ENCODE data around the gene SRCAP.
"Not testable (repeated sequence)": the region's sequence is repeated elsewhere in the genome, so short reads cannot be mapped to it uniquely, and the experiment has no call there.

Gene SRCAP

GRCh38 chr16:30663038-30663437, 35.9 kb upstream of the SRCAP start:
- FAIRE-seq (no peak), DNase-seq (ENCODE audit: insufficient read length, low spot score) (no peak)

DNA sequence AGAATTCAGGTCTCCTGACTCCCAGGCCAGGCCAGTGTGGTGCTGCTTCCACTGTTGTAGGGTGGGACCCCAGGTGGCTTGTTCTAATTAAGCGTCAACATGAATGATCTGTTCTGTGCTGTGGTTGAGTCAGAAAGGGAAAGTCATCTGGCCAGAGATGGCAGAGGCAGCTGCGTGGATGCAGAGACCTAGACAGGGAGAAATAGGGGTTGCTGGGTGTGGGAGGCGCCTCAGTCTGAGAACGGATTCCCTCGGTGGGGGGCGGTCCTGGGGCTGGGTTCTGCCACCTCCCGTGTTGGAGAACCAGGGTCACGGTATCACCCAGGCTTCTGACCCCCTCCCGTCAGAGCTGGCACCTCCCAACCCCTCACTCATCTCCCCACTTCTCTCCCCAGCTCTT, 35.2 kb upstream of the SRCAP start:
- FAIRE-seq (no peak), DNase-seq (ENCODE audit: insufficient read length, low spot score) (no peak)

- no peak for DNase-seq (ENCODE audit: insufficient read length, low spot score)
- no peak for FAIRE-seq
Measured at GRCh38 chr16:30664616-30665109, 34.3 kb upstream of the SRCAP start.

GRCh38 chr16:30665155-30665829, 33.7 kb upstream of the SRCAP start:
- no peak for FAIRE-seq
- no peak for DNase-seq (ENCODE audit: insufficient read length, low spot score)

- FAIRE-seq, result no peak
- no peak for DNase-seq (ENCODE audit: insufficient read length, low spot score)
Measured at GRCh38 chr16:30665830-30666190, 33.2 kb upstream of the SRCAP start.

DNA sequence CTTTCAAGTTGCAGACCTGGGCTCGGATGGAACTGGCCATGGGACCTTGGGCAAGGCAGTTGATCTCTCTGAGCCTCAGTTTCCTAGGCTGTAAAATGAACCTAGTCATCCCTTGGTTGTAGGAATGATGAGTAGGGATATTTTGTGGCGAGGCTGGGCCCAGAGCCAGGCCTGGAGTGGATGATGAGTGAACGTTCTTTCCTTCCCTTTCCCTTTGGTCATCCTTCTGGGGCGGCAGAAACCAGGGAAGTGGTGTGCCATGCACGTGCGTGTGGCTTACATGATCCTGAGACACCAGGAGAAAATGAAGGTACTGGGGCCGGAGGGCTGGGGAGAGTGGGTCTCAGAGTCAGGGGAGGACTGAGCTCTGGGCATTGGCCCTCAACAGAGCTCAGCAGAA, 32.3 kb upstream of the SRCAP start:
- FAIRE-seq, result no peak
- no peak for DNase-seq (ENCODE audit: insufficient read length, low spot score)

DNA sequence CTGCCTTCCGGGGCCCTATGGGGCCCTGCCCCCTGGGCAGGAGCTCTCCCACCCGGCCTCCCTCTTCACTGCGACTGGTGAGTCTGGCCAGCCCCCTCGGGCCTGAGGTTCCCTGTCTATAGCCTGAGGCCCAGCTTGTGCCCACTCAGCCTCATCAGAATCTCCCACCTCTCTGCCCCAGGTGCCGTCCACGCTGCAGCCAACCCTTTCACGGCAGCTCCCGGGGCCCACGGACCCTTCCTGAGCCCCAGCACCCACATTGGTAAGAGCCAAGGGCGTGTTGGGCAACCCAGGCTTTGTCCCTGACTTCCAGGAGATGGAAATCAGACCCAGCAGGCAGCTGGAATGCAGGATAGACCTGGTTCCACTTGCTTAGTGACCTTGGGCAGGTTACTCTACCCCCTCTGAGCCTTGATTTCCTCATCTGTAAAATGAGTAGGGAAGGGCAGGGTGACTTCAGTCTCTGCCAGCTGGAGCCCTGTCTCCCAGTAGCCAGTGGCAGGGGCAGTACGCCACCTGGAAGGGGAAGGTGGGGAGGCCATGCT, 31.5 kb upstream of the SRCAP start:
- FAIRE-seq (no peak), DNase-seq (ENCODE audit: insufficient read length, low spot score) (no peak)

- DNase-seq (ENCODE audit: insufficient read length, low spot score) (no peak), FAIRE-seq (no peak)
Measured at GRCh38 chr16:30668393-30668792, 30.6 kb upstream of the SRCAP start.

DNA sequence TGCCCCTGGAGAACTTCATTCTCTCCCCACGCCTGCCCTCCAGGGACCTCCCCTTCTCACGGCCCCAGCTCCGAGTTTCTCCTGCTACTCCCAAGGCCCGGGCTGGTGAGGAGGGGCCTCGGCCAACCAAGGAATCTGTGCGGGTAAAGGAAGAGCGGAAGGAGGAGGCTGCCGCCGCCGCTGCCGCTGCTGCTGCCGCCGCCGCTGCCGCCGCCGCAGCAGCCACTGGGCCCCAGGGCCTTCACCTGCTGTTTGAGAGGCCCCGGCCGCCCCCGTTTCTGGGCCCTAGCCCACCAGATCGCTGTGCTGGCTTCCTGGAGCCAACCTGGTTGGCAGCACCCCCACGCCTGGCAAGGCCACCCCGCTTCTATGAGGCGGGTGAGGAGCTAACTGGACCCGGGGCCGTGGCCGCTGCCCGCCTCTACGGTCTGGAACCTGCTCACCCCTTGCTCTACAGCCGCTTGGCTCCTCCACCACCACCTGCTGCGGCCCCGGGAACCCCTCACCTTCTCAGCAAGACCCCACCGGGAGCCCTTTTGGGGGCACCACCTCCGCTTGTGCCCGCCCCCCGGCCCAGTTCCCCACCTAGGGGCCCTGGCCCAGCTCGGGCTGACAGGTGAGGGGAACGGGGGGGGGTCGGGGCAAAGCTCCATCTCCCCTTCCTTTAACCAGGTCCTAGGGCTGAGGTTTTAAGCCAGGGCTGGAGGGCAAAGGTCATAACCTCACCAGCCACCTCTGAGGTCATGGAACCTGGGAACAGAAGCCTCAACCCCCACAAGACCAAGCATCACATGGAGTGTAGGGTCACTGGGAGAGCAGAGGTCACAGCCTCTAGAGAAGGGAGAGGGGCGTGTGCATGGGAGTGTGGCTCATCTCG, 29.7 kb upstream of the SRCAP start:
- DNase-seq (ENCODE audit: insufficient read length, low spot score) (no peak), FAIRE-seq (no peak)

GRCh38 chr16:30669903-30670824, 28.8 kb upstream of the SRCAP start:
- FAIRE-seq, result no peak
- no peak for DNase-seq (ENCODE audit: insufficient read length, low spot score)

DNA sequence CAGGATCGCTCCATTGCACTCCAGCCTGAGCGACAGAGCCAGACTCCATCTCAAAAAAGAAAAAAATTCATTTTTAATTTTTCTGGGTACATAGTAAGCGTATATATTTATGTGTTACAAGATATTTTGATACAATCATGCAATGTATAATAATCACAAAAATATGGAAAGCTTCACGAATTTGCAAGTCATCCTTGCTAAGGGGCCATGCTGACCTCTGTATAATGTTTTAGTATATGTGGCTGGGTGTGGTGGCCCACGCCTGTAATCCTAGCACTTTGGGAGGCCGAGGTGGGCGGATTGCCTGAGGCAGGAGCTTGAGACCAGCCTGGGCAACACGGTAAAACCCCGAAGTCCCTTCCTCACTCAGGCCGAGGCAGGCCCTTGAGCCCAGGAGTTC, 23.8 kb upstream of the SRCAP start:
- FAIRE-seq (no peak), DNase-seq (ENCODE audit: insufficient read length, low spot score) (no peak)

DNA sequence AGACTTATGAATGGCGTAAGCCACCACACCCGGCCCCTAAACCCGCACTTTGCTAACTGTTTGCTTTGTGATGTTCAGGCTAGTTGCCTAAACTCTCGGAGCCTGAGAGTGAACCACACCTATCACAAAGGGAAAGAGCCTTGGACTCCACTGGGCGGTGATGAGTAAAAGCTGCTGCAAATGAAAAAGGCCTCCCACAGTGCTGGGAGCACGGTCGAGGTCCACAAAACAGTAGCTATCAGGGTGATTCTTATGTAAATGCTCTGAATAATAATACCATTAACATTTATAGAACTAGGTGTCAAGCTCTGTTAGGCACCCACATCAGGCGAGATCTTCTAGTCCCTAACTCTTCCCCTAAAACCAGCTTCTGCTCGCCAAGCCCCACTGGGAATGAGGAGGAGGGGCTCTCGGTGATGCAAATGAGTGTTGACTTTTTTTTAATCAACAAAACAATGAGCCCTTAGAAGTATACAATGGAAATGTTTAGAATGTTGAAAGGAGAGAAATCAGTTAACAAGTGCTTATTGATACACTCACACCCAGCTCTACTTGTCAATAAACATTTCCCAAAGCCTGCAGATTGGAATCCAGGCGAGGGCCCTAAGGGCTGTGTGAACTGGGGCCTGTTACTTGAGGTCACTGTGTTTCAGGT, 20.9 kb upstream of the SRCAP start:
- no peak for DNase-seq (ENCODE audit: insufficient read length, low spot score)
- FAIRE-seq, result no peak

DNA sequence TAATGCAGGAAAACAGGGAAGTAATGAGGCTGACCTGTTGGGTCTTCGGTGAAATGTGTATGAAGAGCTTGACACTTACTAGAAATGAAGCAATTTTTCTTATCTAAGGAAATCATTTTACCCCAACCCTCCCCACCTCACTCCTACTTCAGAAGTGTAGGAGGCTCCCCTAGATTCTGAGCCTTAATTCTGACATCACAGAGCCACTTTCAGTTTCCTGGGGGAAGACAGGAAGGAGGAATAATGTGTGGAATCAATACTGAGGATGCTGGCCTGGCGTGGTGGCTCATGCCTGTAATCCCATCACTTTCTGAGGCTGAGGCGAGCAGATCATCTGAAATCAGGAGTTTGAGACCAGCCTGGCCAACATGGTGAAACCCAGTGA, 20.4 kb upstream of the SRCAP start:
- FAIRE-seq (peak; percentile 65), DNase-seq (ENCODE audit: insufficient read length, low spot score) (no peak)

DNA sequence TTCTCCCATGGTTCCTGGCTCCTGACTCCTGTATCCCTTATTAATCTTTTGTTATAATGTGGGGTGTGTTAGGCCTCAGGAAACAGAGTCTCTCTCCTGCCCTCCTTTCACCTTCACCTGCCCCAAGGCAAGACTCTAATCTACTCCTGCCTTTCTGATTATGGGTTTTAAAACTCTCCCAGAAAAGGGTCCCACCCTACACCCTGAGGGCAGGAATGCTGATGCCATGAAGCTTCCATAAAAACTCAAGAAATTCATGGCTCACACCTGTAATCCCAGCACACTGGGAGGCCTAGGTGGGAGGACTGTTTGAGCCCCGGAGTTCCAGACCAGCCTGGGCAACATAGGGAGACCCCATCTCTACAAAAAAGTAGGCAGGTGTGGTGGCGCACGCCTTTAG, 18.6 kb upstream of the SRCAP start:
- DNase-seq (ENCODE audit: insufficient read length, low spot score) (no peak), FAIRE-seq (no peak)

DNA sequence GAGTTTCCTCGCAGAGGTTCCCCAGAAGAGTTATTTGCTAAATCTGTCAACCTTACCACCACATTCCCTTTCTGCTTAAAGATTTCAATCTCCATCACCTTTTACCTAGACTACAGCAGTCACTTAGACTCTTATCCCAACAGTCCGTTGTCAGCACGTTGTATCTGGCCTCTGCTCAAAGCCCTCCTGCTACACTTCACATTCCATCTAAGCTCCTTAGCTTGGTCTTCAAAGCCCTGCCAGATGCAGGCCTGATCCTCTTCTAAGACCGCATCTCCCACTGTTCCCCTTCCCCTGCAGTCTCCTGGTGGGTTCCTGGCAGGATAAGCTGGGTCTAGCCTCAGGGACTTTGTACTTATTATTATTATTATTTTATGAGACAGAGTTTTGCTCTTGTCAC, 10.3 kb upstream of the SRCAP start:
- no peak for FAIRE-seq
- no peak for DNase-seq (ENCODE audit: insufficient read length, low spot score)

GRCh38 chr16:30691907-30692306, 7.1 kb upstream of the SRCAP start:
- DNase-seq (ENCODE audit: insufficient read length, low spot score) (no peak), FAIRE-seq (no peak)

GRCh38 chr16:30692396-30693064, 6.4 kb upstream of the SRCAP start:
- no peak for FAIRE-seq
- no peak for DNase-seq (ENCODE audit: insufficient read length, low spot score)

DNA sequence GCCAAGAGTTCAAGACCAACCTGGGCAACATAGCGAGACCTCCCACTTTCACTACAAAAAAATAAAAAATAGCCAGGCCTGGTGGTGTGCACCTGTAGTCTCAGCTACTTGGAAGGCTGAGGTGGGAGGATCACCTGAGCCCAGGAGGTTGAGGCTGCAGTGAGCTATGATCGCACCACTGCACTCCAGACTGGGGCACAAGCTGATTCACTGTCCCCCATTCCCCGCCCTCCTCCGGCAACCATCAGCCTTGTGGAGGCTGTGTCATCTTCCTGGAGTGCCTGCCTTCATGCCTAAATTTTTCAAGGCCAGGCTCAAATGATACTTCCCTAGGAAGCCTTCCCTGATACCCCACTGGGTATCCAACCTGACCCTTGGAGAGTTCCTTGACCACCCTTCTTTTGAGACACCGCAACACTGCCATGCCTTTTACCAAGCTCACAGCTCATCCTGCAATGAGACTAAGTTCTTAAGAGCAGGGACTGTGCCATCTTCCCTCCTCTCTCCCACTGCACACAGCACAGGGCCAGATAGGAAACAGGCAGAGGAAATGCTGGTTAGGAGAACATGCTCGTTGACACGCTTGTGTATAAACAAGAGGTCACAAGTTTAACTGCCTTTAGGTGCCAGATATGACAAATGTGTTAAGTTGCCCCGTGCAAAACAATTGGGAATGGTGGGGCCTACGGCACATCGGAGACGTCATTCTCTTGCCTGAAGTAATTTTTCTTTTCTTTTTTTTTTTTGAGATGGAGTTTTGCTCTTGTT, 3.9 kb upstream of the SRCAP start:
- DNase-seq (ENCODE audit: insufficient read length, low spot score) (no peak), FAIRE-seq (no peak)

DNA sequence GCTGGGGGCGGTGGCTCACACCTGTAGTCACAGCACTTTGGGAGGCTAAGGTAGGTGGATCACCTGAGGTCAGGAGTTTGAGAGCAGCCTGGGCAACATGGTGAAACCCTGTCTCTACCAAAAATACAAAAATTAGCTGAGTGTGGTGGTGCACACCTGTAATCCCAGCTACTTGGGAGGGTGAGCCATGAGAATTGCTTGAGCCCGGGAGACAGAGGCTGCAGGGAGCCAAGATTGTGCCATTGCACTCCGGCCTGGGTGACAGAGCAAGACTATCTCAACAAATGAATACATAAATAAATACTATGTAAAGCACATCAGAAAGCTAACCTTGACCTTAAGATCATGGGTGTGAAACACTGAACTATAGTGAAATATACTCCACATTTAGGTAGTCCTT, 2.3 kb upstream of the SRCAP start:
- not testable (repeated sequence) for FAIRE-seq; DNase-seq (ENCODE audit: insufficient read length, low spot score)

Measured in HTR-8/SVneo (cell line).